NCI-H69 (cell line): ENCODE data around the gene CHST6.
A peak's percentile ranks its signal among the peaks of the same experiment; 100 is the strongest.
"Not testable (repeated sequence)": the region's sequence is repeated elsewhere in the genome, so short reads cannot be mapped to it uniquely, and the experiment has no call there.

Experiments
- DNase-seq: peaks from one replicate; lab custom pipeline; 2025; lab: John Stamatoyannopoulos, UW

The CHST6 gene

GRCh38 chr16:75495076-75495674 lies at the start of gene CHST6:
Gene CHST6 (minus strand): TSS chr16:75495441. CDS start chr16:75479828, 15,613 bp downstream.
- peak; percentile 58 for DNase-seq

DNA sequence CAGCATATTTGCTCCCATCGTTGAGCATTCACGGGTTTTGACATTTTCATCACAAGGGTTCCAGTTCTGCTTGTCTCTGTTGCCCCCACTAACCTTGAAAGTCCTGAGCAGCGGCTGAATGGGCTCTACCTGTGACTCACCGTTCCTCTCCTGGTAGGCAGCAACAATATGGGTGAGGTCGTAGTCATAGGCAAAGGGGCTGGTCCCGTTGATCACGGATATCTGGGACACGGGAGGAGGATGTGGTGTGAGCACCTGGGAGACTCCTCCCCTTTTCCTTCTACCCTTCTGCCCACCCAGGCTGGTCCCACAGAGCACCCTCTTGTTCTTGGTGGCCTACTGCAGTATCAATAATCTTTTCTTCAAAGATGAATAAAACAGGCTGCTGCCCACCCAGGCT lies 47.2 kb upstream of the CHST6 start:
- not testable (repeated sequence) for DNase-seq

GRCh38 chr16:75541236-75541635 lies 46.0 kb upstream of the CHST6 start:
- DNase-seq, result no peak

- not testable (repeated sequence) for DNase-seq
These were observed 43.8 kb upstream of the CHST6 start for GRCh38 chr16:75538882-75539565.

GRCh38 chr16:75537776-75538175 lies 42.5 kb upstream of the CHST6 start:
- DNase-seq, result no peak

- no peak for DNase-seq
These were observed 40.7 kb upstream of the CHST6 start, which contains the start of gene CHST5 for GRCh38 chr16:75535901-75536300. Gene CHST5 (minus strand): TSS chr16:75536108. CDS start chr16:75530384, 5,724 bp downstream.

- no peak for DNase-seq
These were observed 40.1 kb upstream of the CHST6 start for GRCh38 chr16:75535211-75535843.

GRCh38 chr16:75534560-75535205 lies 39.4 kb upstream of the CHST6 start:
- no peak for DNase-seq

- DNase-seq, result no peak
These were observed 37.5 kb upstream of the CHST6 start for GRCh38 chr16:75532791-75533190.

- no peak for DNase-seq
These were observed 37.0 kb upstream of the CHST6 start for GRCh38 chr16:75532142-75532765.

DNA sequence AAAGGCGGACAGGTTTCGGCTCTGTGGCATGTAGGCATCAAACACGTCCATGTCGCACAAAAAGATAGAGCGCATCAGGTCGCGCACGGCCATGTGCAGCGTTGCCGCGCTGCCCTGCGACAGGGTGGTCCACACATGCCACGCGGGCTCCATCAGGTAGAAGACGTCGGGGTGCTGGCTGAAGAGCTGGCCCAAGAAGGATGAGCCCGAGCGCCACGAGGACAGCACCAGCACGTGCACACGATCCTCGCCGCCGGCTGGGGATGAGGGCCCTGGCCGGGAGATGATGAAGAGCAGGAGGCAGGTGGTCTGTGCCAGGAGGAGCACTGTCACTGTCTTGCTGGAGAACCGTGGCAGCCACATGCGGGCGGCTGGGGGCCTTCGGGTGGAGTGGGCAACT lies 34.7 kb upstream of the CHST6 start:
- no peak for DNase-seq

DNA sequence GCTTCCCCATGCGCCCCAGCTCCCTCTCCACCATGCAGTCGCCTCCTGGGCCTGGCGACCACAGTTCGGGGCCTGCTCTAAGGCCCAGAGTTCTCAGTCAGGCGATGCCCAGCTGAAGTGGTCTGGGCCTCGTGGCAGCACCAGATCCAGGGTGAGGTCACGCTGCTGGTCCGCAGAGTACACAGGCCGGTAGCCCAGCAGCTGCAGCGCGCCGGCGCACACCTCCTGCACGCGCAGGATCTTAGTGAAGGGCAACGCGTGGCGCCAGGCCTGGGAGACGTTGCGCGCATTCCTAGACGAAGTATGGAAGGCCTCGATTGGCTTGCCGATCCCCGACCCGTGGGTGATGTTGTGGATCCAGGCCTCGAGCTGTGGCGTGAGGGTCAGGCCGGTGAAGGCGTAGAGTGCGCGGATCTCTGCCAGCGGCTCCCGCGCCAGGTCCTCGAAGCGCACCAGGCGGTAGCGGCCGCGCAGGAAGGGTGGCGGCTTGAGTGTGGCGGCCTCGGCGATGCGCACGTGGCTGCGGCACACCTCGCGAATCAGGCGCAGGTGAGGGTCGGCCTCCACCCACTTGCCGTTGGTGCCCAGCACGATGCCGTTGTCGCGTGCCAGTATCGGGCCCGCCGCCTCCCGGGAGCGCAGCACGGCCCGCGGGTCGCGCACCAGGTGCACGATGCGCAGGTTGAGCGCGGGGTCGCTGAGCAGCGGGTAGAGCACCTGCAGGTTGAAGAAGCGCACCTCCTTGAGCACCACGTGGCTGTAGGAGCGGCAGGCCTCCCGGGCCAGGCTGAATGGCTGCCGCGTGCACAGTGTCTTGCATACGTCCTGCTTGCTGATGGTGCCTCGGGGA lies 34.0 kb upstream of the CHST6 start:
- DNase-seq, result no peak

- no peak for DNase-seq
These were observed 32.6 kb upstream of the CHST6 start for GRCh38 chr16:75527825-75528299.

- no peak for DNase-seq
These were observed 31.0 kb upstream of the CHST6 start for GRCh38 chr16:75526032-75526790.

DNA sequence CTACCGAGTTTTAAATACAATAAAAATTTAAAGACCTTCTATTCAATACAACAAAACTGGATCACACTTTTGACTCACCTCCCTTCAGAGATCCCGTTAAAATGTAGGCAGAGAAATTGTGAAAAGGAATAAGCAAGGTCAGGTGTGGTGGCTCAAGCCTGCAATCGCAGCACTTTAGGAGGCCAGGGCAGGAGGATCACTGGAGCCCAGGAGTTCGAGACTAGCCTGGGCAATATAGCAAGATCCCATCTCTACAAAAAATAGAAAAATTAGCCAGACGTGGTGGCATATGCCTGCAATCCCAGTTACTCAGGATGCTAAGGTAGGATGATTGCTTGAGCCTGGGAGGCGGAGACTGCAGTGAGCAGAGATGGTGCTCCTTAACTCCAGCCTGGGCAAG lies 23.9 kb upstream of the CHST6 start:
- no peak for DNase-seq

GRCh38 chr16:75516189-75516966 lies 21.1 kb upstream of the CHST6 start:
- DNase-seq, result peak; percentile 37

DNA sequence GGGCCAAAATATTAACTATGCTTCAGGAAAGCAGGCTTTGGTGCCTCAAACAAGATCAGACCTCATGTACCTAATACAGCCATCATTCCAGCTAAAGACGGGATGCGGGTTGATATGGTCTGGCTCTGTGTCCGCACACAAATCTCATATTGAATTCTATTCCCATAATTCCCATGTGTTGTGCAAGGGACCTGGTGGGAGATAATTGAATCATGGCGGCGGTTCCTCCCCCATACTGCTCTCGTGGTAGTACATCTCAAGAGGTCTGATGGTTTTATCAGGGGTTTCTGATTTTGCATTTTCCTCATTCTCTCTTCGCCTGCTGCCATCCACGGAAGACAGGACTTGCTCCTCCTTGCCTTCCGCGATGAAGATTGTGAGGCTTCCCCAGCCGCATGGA lies 19.1 kb upstream of the CHST6 start:
- no peak for DNase-seq

DNA sequence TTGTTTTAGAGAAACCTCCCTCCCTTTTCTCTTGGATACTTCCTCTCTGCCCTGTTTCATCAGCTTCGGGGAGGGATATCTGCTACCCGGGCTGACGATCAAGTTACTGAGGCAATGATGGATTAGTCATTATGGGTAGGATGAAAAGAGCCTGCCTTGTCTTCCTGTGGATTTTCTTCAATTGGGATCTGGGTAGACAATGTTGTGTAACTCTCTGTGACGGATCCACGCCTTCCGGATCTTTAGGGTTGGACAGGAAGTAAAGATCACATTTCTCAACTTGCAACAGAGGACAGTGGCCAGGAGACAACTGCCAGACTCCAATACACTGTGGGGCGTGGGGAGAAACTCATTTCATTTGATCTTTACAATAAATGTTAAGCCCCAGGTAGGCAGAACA lies 11.3 kb upstream of the CHST6 start:
- DNase-seq, result peak; percentile 1

DNA sequence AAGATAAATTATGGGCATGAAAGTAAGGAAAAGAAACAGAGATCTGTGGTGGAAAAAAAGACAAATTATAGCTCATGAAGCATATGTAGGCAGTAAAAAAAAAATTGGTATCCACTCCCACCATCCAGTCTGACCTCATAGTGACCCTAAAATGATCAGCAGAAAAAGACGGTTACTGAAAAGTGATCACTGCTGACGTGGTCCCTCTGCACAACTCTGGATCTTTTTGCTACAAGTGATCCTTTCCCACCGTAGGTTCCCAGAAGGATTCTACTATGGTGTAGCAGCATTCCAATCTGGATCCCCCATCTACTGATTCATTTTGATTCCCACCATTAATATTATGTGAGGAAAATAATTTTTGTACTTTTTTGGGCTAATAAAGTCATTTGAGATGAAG lies 10.9 kb upstream of the CHST6 start:
- DNase-seq, result no peak

DNA sequence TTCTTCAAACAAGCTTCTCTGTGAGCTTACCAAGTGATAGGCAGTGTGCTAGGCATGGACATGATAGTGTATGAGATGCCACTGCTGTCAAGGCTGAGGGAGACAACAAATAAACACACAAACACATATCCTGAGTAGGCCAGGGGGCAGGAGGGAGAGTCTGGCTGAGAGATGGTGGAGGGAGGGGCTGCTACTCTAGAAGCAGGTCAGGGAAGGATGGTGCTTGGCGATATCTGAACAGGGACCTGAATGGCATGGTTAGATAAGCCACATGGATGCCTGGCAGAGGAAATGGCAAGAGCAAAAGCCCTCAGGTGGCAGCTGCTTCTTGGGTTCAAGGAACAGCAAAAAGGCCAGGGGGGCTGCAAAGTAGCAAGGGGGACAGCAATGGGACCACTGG lies 8.6 kb upstream of the CHST6 start:
- DNase-seq, result no peak
